Fibroblast of mammary gland (primary cell): Measurements from ENCODE around the gene IQUB.
"Not testable (repeated sequence)": the region's sequence is repeated elsewhere in the genome, so short reads cannot be mapped to it uniquely, and the experiment has no call there.

Experiments
- DNase-seq: peaks from one replicate; pipeline ENCODE4 v3.0.0-alpha.2; 2010; ENCODE audit warnings: low read depth
- H3K4me3 ChIP-seq: 2 replicates; pipeline ENCODE4 v1.5.1; 2011; ENCODE audit warnings: low read depth, mild to moderate bottlenecking, low read length, moderate library complexity; ENCODE audit not compliant: control insufficient read depth
- TF ChIP-seq, protein P1 (sequence below): conservative IDR thresholded peaks from 2 replicates; pipeline ENCODE4 v1.5.1; 2011; ENCODE audit warnings: low read depth, low read length, inconsistent platforms; ENCODE audit not compliant: control insufficient read depth, insufficient read depth

IQUB gene

DNA sequence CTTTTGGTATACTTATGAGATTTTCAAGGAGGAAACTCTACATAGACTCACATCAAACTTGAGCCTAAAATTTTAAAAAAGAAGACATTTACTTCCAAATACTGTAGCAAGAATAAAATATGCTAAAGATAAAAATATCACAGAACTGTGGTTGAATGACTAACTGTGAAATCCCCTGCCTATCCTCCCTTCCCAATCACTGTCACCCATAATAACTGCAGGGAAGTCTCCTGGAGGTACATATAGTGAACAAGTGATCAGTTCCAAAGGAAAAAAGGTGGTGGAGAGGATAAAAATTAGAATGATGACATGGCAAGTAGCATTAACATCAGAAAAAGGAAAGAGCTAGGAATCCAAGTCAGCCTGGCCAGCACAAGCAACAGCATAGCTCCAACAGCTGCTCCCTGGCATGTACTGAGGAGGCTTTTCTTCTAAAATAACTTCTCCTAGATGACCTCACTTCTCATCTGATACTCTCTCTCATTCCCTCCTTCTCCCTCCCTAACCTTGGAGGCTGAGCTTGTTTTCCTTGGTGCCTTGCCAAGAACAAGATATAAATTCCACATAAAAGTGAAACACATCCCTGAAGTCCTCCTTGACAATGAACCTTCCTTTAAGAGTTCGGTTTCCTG, 124.0 kb downstream of the IQUB start:
- TF ChIP-seq, protein P1, sequence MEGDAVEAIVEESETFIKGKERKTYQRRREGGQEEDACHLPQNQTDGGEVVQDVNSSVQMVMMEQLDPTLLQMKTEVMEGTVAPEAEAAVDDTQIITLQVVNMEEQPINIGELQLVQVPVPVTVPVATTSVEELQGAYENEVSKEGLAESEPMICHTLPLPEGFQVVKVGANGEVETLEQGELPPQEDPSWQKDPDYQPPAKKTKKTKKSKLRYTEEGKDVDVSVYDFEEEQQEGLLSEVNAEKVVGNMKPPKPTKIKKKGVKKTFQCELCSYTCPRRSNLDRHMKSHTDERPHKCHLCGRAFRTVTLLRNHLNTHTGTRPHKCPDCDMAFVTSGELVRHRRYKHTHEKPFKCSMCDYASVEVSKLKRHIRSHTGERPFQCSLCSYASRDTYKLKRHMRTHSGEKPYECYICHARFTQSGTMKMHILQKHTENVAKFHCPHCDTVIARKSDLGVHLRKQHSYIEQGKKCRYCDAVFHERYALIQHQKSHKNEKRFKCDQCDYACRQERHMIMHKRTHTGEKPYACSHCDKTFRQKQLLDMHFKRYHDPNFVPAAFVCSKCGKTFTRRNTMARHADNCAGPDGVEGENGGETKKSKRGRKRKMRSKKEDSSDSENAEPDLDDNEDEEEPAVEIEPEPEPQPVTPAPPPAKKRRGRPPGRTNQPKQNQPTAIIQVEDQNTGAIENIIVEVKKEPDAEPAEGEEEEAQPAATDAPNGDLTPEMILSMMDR, result no peak
- no peak overlapping the region for H3K4me3 ChIP-seq
- DNase-seq, result peak; percentile 81

DNA sequence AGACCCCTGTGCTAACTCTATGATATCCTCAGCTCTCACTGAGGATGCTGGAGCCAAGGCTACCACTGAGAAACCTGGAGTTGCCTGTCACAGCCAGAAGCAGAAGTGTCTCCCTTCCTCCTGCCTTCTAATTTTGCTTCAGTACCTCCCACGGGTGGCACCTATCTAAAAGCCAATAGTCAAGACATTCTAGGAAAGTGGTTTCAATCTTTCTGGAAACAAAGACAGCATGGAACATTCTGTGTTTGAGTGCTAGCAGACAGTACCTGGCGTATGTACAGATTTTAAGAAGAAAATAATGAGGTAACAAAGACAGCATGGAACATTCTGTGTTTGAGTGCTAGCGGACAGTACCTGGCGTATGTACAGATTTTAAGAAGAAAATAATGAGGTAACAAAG, 126.4 kb downstream of the IQUB start:
- not testable (repeated sequence) for H3K4me3 ChIP-seq, DNase-seq
